HG03469 (cell line): ENCODE results near the gene LINS1.

Experiments used
- ATAC-seq: cut with Tn5 transposase; IDR thresholded peaks from one replicate; pipeline ENCODE4 v1.9.1; 2021; ENCODE audit warnings: mild to moderate bottlenecking, moderate library complexity, moderate number of reproducible peaks; ENCODE audit not compliant: unreplicated experiment

The LINS1 gene

GRCh38 chr15:100558771-100559254 lies 43.2 kb downstream of the LINS1 start:
- no peak for ATAC-seq

- no peak for ATAC-seq
Measured at GRCh38 chr15:100553468-100553867, 48.5 kb downstream of the LINS1 start.

GRCh38 chr15:100547961-100548360 lies 54.0 kb downstream of the LINS1 start:
- ATAC-seq = no peak

GRCh38 chr15:100544946-100545345 lies 57.0 kb downstream of the LINS1 start:
- no peak for ATAC-seq

- ATAC-seq = no peak
Measured at GRCh38 chr15:100544338-100544841, 57.6 kb downstream of the LINS1 start.

- ATAC-seq = no peak
Measured at GRCh38 chr15:100542290-100542689, 59.7 kb downstream of the LINS1 start.

- peak; percentile 92 for ATAC-seq
Measured at GRCh38 chr15:100537331-100537730, 64.7 kb downstream of the LINS1 start.

GRCh38 chr15:100536733-100537132 lies 65.3 kb downstream of the LINS1 start:
- ATAC-seq = no peak

GRCh38 chr15:100533886-100534285 lies 68.1 kb downstream of the LINS1 start:
- no peak for ATAC-seq

GRCh38 chr15:100531823-100532327 lies 70.1 kb downstream of the LINS1 start:
- no peak for ATAC-seq

GRCh38 chr15:100531204-100531603 lies 70.8 kb downstream of the LINS1 start:
- no peak for ATAC-seq

- ATAC-seq = no peak
Measured at GRCh38 chr15:100529556-100529955, 72.4 kb downstream of the LINS1 start.

GRCh38 chr15:100528833-100529428 lies 73.1 kb downstream of the LINS1 start, which contains the start of gene CERS3:
Gene CERS3 (minus strand): TSS chr15:100528950. CDS start chr15:100501849, 27,101 bp downstream.
- ATAC-seq = no peak

GRCh38 chr15:100526027-100526481 lies 75.9 kb downstream of the LINS1 start:
- no peak for ATAC-seq

- no peak for ATAC-seq
Measured at GRCh38 chr15:100525436-100525835, 76.5 kb downstream of the LINS1 start.

GRCh38 chr15:100524326-100524725 lies 77.7 kb downstream of the LINS1 start:
- no peak for ATAC-seq

- ATAC-seq = no peak
Measured at GRCh38 chr15:100521907-100522306, 80.1 kb downstream of the LINS1 start.

GRCh38 chr15:100520132-100520921 lies 81.7 kb downstream of the LINS1 start:
- no peak for ATAC-seq

GRCh38 chr15:100517846-100518245 lies 84.1 kb downstream of the LINS1 start:
- no peak for ATAC-seq
